Measurements from ENCODE around the gene WDR33.
A peak's percentile ranks its signal among the peaks of the same experiment; 100 is the strongest.

Gene WDR33

DNA sequence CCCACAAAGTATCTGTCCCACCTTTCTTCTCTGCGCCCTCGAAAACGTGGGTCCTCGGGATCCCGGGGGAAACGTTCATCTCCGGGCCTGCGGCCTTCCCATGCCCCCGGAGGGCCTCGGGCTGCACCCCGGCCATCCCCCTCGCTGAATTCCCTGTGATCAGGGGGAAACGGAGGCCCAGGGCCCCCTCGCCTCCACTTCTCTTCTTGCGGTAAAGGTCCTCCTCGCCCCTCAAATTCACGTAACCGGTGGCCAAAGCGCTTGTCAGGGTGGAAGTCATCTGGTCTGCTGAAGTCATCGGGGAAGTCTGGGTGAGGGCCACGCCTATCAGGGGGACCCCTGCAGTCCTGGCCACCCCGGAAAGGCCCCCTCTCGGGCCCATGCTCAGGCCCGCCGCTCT, 97.4 kb downstream of the WDR33 start:
- no peak for DNase-seq

DNA sequence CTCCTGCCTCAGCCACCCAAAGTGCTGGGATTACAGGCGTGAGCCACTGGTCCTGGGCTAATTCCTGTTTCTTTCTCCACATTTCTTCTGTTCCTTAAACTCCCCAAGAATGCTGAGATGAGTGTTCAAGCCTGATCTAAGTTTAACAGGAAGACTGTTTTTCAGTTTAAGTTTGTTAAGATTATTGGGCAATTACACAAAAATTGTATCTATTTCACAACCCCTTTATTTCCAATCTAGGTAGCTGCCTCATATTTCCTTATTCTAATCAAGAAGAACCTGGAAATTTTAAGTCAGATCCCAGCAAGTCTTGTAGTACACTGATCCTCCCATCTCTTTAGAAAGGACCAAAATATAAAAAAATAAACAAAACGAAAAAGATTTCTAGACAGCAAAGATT, 98.0 kb downstream of the WDR33 start:
- no peak for DNase-seq

DNA sequence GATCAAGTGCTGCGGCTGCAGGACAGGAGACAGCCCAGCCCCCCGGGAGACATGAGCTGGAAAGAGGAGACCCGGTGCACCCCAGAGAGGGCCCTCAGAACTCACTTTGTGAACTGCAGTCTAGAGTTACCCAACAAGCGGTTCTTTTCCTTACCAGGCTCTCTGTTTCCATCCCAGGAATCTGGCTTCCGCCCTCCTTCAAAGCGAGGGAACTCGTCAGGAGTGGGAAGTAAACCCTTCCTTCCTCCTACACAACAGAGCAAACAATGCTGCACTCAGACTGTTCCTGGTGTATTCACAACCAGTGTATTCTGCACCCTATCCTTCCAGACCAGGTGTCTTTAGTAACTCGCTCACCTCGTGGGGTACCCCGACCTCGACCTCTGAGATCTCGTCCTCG, 101.6 kb downstream of the WDR33 start:
- no peak for DNase-seq

DNA sequence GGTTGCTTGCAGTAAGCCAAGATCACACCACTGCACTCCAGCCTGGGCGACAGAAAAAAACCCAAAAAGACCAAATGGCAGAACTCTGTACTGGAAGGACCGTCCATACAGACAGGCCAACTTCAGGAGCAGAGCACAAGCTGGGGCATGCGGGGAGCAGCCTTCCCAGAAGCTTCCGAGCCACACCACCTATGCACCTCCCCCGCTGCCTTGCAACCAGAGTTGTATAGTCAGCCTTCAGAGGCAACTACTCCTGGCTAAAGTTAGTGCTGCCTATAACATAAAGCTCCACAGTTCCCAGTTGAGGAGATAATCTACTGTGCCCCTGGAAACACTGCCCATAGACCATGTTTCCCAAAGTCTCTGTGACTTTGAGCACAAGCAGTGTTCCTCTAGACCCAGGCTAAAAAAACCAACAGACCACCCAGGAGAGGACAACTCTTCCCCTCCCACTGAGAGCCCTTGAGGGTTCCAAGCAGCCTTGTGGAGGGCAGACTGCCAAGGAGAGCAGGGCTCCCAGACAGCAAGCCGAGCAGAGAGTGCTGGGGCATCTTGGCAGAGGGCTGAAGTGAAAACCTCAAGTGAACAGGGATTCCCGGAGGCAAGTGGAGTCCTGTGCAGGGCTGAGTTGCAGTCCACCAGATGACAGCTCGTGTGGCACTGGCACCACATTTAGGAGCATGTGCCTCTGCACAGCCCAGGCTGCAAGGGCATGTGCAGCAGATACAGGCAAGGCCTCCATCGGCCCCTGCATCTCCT, 102.9 kb downstream of the WDR33 start:
- no peak for DNase-seq

DNA sequence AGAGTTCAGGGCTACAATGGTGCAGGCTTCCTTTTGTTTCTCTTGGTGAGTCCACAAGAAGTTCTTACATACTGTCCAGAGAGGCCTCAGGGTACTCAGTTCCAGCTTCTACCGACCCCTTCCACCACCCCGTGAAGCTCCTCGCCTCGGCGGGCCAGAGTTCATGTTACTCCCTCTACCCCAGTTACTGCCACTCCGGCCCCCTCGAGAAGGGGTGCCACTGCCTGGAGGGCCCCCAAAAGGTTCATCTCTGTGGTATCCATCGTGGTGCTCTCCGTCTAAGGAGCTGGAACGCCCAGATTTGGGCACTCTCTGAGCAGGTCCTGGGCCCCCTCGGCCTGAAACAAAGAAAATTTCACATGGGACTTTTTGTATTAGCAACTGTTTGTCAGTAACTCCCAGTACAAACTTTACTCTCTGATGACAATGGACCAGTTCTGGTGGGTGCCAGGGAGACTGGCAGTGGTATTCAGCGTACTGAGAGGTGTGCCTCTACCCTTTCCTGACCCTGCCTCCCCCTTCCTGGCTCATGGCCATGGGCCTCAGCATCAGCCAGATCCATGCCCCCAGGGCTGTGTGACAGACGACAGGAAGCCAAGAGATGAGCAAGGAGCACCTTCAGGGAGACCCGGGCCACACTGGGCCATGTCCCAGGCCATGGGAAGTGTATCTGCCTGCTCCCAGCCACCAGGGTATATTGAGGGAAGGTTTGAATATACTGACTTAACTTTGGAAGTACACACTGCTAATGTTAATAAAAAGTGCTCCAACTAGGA, 104.6 kb downstream of the WDR33 start:
- no peak for DNase-seq

DNA sequence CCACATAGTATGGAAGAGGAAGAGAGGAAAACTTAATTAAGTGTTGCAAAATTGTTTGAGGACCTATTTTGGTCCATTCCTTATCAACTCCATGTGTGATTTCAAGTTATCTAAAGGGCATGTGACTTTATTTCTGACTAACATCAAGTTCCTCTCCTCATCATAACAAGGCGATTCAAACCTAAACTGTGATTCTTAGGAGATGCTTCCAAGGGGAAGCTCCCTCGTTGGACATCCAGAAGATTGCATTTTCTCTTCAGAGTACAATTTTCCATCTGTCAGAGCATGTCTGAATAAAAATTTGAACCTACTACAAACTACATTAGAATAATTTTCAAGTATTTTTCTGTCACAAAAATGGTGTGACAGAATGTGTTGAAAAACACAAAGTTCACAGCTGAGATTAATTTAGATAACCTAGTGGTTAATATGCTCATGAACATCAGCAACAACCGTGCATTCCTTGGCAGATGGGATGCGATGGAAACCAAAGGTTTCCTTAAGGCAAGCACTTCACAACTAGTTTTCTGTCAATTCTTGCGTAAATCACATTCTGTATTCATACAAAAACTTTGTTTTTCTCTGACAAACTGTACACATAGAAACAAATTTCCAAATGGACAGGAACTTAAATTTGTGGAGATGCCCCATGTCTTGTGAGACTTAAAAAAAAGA, 105.4 kb downstream of the WDR33 start:
- no peak for DNase-seq

DNA sequence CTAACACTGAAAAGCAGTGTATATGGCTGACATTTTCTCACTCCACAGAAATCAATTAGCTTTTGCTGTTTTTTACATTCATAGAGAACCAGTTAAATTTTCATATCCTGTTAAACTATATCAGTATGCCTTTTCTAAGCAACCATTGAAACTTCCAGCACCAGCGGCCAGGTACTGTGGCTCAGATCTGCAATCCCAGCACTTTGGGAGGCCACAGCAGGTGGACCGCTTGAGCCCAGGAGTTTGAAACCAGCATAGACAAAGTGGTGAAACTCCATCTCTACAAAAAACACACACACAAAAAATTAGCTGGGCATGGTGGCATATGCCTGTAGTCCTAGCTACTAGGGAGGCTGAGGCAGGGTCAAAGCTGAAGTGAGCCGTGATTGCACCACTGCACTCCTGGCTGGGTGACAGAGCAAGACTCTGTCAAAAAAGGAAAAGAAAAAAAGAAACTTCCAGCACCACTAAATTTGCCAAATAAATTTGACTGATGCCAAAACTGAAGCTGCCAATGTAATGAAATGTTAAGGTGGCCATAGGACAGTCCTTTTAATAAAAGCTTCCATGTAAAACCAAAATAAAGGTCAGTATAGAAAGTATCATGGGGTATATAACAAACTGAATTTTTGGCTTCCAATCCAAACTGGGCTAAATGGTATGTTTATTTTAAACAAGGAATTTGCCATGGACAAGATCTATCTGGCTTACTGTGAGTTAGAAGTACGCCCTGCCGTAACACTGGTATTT, 106.2 kb downstream of the WDR33 start:
- DNase-seq = no peak

DNA sequence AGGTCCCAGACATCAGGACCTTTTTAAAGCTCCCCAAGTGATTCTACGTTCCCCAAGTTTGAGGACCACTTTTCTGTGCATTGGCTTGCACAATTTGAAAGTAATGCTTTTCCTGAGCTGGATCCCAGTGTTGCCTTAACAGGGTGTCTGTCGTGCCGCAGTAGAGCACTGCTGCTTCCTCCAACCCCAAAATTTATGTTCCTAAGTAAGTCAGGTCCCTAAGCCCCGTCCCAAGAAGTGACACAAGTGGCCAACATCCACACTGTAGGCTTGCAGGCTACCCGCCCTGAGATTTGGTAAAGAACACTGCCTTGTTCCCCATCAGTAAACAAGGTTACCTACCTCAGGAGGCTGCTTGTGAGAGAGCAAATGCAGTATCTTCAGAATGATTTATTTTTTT, 107.7 kb downstream of the WDR33 start:
- DNase-seq = no peak

DNA sequence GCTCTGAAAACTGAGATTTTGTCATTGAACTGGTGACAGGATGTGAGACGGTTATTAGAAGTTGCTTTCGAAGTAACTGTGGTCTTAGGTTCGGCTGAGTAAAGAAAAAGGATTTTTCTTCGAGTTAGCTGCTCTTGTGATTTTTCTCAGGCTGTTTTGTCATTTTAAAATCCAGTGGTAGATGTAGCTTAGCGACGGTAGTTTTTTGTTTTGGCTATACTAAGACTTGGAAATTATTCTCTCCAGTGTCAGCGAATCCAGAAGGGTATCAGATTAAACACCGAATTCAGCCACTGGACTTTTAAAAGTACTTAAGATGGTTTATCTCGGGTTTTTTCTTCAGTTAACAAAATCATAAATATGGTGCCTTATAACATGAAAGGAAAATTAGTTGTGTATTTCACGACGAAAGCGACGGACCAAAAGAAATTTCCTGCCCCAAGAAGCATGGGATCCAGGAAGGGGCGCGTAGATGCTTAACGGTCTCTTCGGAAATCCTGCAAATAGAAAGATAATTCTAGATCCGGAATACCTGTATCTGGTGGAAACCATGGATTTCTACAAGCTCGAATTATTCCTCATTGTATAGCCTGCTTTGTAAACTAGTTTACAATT, 108.5 kb downstream of the WDR33 start:
- no peak for DNase-seq

DNA sequence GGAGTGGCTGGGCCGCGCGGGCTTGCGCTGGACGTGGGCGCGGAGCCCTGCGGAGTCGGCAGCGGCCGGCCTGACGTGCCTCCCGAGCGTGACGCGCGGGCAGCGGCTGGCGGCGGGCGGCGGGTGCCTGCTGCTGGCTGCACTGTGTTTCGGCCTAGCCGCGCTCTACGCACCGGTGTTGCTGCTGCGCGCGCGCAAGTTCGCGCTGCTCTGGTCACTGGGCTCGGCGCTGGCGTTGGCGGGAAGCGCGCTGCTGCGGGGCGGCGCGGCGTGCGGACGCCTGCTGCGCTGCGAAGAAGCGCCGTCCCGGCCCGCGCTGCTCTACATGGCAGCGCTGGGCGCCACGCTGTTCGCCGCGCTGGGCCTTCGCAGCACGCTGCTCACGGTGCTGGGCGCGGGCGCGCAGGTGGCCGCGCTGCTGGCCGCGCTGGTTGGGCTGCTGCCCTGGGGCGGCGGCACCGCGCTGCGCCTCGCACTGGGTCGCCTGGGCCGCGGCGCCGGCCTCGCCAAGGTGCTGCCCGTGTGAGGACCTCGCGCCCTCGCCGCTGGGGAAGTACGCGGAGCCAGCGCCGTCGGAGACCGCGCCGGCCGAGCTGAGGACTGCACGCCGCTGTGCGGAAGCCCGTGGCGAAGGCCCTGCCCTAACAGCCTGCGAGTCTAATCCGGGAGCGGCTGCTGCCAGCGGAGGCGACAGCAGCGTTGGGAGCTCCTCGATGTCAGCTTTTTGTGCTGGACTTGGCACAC, 109.1 kb downstream of the WDR33 start:
- DNase-seq = peak; percentile 87

DNA sequence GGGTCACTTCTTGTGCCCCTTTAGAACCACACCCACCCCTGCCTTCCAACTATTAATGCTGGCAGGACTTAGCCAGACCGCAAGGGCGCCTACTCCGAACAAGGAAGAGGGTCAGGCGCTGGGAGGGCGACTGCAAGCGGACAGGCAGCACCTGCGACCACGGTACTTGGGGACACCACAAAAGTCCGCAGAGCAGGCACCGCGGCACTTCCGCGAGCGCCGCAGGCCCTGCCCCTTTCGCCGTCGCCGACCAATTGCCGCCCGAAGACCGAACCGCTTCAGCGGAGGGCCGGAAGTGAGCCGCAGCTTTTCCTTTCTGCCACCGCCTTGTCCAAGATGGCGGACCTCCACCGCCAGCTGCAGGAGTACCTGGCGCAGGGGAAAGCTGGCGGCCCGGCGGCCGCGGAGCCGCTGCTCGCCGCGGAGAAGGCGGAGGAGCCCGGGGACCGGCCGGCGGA, 109.7 kb downstream of the WDR33 start, which contains the start of gene SFT2D3:
SFT2D3 (plus strand) TSS at position 305 of the 458 bp plus-strand sequence; CDS start at position 337, 32 bp downstream.
- DNase-seq = peak; percentile 95

DNA sequence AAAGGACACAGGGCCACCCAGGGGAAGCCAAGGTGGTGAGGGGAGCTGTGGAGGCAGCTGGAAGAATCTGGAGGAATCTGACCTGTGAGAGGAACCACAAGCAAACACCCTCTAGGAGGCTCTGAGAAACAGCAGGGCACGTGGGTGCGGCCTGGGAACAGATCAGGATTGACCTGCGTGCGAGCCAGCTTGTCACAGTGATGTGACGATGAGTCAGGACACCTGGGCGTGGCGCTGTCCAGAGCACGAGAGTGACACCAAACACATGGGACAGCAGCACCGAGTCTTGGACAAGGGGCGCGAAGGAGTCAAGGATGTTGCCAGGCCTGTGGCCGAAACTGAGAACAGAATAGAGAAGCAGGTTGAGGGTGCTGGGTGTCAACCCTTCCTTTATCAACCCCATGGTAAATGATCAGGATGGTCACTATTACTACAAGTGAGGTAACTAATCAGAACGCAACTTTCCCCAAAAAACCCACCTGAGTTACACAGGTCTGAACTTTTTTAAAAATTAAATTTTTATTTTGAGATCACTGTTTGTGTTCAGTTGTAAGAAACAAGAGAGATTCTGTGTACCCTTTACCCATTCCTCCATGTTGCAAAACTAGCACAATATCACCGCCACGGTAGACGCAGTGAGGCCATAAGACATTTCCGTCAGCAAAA, 110.3 kb downstream of the WDR33 start:
- DNase-seq = peak; percentile 22

DNA sequence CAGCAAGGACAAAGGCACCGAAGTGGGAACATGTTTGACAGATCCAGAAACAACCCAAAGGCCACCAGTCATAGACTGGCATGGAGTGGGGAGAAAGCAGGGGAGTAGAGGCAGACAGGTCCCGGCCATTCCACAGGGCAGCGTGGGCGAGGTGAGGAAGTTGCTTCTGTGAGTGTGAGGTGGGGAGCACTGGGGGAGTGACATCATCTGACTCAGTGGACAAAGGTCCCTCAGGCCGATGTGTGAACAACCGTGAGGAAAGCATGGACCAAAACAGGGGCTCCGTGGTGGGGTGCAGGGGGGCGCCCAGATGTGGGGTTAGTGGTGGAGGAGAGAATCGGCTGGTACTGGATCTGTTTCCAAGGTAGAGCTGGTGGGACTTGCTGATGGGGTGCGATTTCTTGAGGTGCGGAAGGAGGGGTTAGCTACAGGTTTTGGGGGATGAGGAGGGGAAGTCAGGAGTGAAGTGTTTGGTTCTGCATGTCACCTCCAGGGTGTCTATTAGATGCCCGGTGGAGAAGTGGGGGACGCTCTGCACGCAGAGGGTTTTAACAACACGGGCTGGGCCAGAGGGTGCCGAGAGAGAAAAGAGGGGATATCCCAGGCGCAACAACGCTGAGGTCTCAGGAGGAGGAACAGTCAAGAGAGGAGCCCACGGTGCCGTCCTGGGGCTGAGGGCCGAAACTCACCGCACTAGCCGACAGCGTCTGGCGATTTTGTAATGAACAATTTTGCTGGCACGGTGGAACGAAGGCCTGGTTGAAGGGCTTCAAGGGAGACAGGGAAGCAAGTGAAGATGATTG, 112.2 kb downstream of the WDR33 start:
- no peak for DNase-seq

DNA sequence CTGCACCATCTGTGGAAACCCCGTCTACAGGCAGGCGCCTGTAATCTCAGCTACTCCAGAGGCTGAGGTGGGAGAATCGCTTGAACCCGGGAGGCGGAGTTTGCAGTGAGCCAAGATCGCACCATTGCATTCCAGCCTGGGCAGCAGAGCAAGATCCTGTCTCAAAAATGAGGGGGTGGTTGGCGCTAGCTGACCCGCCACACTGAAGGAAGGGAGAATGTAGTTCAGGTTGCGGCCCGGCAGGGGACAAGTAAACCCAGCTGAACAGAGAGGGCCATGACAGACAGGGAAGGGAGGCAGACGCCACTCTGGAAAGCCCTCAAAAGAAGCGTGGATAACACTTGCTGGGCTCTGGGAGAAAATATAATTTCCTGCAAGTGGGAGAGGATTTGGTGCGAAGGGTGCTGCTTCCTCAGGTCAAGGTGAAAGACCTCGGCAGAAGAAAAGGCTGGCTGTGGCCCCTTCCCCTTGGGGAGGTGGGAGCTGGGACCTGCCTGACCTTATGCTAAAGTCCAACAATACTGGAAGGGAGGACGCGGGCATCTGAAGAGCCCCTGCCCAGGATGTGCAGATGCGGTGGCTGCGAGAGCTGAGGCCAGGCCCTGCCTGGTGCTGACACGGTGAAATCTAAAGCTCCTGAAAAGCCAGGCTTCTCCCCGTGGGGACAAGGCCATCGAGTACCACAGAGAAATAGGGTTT, 113.3 kb downstream of the WDR33 start:
- DNase-seq = no peak

DNA sequence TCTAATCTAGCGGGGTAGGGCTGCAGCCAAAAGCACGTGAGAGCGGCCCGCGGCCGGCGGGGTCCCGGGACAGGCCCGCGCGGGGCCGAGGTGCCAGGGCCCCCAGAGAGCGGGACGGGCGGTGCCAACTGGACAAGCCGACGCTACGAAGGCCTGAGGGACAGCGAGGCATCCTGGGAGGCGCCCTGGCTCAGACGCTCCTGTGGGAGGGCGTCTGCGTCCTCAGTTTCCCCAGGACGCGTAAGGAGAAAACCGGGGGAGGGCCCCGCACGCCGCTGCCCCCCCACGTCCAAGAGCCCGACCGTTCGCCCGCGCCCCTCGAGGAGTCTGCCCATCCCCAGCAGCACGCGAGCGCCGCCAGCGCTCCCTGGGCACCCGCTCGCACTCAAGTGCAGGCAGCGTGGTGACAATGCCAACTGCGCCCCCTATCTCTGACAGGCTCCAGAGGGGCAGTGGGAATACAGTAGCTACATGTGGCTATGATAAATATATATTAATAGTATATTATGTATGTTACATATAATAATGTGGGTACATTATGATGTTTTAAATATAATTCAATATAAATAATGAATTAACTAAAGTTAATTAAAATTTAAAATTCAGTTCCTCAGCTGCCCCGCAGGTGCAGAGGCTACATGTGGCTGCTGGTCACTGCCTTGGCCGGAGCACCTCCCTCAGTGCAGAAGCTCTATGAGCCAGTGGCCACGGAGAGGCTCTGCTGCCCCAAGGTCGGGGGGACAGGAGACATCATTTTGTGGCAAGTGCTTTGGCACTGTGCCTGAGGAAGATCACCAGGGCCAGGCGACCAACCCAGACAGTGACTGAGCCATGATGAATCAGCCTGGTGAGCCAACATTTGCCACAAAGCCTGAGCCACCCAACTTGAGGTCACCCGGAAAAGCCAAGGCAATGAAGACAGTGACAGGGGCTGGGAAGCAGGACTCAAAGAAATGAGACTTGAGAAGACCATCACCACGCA, 115.2 kb downstream of the WDR33 start:
- DNase-seq = peak; percentile 61

DNA sequence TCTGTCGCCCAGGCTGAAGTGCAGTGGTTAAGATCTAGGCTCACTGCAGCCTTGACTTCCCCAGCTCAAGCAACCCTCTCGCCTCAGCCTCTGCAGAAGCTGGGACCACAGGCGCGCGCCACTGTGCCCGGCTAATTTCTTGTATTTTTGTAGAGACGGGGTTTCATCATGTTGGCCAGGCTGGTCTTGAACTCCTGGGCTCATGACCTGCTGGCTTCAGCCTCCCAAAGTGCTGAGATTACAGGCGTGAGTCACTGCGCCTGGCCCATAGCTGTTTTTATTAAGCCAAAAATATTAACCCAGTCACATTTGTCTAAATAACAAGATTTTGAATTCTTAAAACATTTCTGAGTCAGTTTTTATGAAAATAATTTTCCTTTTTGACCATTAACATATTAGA, 116.0 kb downstream of the WDR33 start:
- DNase-seq = no peak

DNA sequence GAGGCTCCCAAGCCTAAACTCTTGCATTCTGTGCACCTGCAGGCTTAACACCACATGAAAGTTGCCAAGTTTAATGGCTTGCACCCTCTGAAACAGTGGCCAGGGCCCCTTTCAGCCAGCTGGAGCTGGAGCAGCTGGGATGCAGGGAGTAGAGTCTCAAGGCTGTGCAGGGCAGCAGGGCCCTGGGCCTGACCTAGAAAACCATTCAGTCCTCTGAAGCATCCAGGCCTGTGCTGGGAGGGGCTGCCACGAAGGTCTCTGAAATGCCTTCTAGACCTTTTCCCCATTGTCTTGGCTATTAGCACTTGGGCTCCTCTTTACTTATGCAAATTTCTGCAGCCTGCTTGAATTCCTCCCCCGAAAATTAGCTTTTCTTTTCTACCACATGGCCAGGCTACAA, 120.3 kb downstream of the WDR33 start:
- DNase-seq = no peak

DNA sequence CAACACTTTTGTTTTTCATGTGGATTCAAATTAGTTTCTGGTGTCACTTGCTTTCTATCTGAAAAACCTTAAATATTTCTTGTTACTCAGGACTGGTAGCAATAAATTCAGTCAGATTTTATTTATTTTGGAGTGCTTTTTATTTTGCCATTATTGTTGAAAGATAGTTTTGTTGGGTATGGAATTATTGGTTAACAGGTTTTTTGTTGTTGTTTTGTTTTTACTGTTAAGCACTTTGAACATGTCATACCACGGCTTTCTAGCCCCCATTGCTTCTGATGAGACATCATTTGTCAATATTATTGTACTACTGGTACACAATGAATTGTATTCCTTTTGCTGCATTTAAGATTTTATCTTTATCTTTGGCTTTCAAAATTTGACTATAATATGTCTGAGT, 122.6 kb downstream of the WDR33 start:
- DNase-seq = no peak

All from activated CD4-positive, alpha-beta T cell treated with anti-CD3 and anti-CD28 coated beads, Interleukin-2, Interleukin-6, amounts not matched to agents 100 ng/mL and 50 ng/mL, durations not matched to agents 16 hours and 8 hours (primary cell).